ENCODE results near the gene TBCK. TPM values are rescaled to one million over a fixed set of nuclear protein-coding genes. Genes with fewer than 3 reads are reported as not detected.
A peak's percentile ranks its signal among the peaks of the same experiment; 100 is the strongest.

Gene TBCK
- total RNA-seq, 4 donors from 2014 or later, result 49.2 to 70.6 (median 58.7) TPM

- intact Hi-C loops (cut with DNase I), result no loop called here
- Histone ChIP-seq H3K27ac (no peak overlapping the region), H3K27me3 (no peaks in the 10 kb centered on the region), H3K4me3 (replicated peaks in 1 of 3) (no peak overlapping the region), H3K36me3 (peaks cover 38 to 42% of the 10 kb centered on the region in 2 donors), H3K9me3 (no peaks in the 10 kb centered on the region), H3K4me1 (no peaks in the 10 kb centered on the region)
- DNase-seq, result no peak
- TF ChIP-seq CTCF (IDR thresholded peaks at IDR 0.05), result no peak
- no peak for TF ChIP-seq POLR2A (IDR thresholded peaks at IDR 0.05)
These were observed 21.9 kb upstream of the TBCK start for GRCh38 chr4:106337916-106338315.

- Histone ChIP-seq H3K36me3 (peaks cover 44 to 51% of the 10 kb centered on the region in 2 donors), H3K27me3 (no peaks in the 10 kb centered on the region), H3K4me3 (replicated peaks in 1 of 3) (no peak overlapping the region), H3K4me1 (no peaks in the 10 kb centered on the region), H3K27ac (no peak overlapping the region), H3K9me3 (no peaks in the 10 kb centered on the region)
- WGBS, 2 donors, result 96 to 98% methylated on average over 3 of the region's 3 CpGs
- TF ChIP-seq POLR2A (IDR thresholded peaks at IDR 0.05) (no peak), CTCF (IDR thresholded peaks at IDR 0.05) (no peak)
- intact Hi-C loops (cut with DNase I), result no loop called here
- DNase-seq, result no peak
These were observed 20.6 kb upstream of the TBCK start for GRCh38 chr4:106336618-106337017.

GRCh38 chr4:106334741-106335470 lies 18.9 kb upstream of the TBCK start:
- 77 to 92% methylated on average over 1 of the region's 1 CpG for WGBS, 2 donors
- no peak for DNase-seq
- no peaks in the 10 kb centered on the region for H3K27me3 ChIP-seq
- no peak overlapping the region for H3K27ac ChIP-seq
- no peak overlapping the region for H3K4me3 ChIP-seq (replicated peaks in 1 of 3)
- no peak for TF ChIP-seq CTCF (IDR thresholded peaks at IDR 0.05)
- intact Hi-C loops (cut with DNase I), result no loop called here
- H3K36me3 ChIP-seq, result peaks cover 53 to 65% of the 10 kb centered on the region in 2 donors
- no peaks in the 10 kb centered on the region for H3K9me3 ChIP-seq
- H3K4me1 ChIP-seq, result no peaks in the 10 kb centered on the region

GRCh38 chr4:106333186-106333585 lies 17.2 kb upstream of the TBCK start:
- no peaks in the 10 kb centered on the region for H3K27me3 ChIP-seq
- TF ChIP-seq CTCF (IDR thresholded peaks at IDR 0.05), result no peak
- TF ChIP-seq POLR2A (IDR thresholded peaks at IDR 0.05), result no peak
- H3K9me3 ChIP-seq, result no peaks in the 10 kb centered on the region
- H3K27ac ChIP-seq, result no peak overlapping the region
- H3K36me3 ChIP-seq, result peaks cover 52 to 62% of the 10 kb centered on the region in 2 donors
- H3K4me3 ChIP-seq (replicated peaks in 1 of 3), result no peak overlapping the region
- no peaks in the 10 kb centered on the region for H3K4me1 ChIP-seq
- 92 to 94% methylated on average over 5 of the region's 5 CpGs for WGBS, 2 donors
- intact Hi-C loops (cut with DNase I), result no loop called here
- DNase-seq, result no peak

GRCh38 chr4:106329041-106329618 lies 13.1 kb upstream of the TBCK start:
- TF ChIP-seq POLR2A (IDR thresholded peaks at IDR 0.05) (no peak), CTCF (IDR thresholded peaks at IDR 0.05) (peak in 4 of 6 experiments; percentile 19 to 55 (median 38))
- Histone ChIP-seq H3K27me3 (no peaks in the 10 kb centered on the region), H3K27ac (no peak overlapping the region), H3K4me1 (no peaks in the 10 kb centered on the region), H3K4me3 (replicated peaks in 1 of 3) (no peak overlapping the region), H3K9me3 (no peaks in the 10 kb centered on the region), H3K36me3 (peaks cover 42 to 45% of the 10 kb centered on the region in 2 donors)
- 35 to 43% methylated on average over 1 of the region's 1 CpG for WGBS, 2 donors
- DNase-seq, result no peak
- intact Hi-C loops (cut with DNase I), result no loop called here
